ENCODE data around the gene MAST3.
"Not testable (repeated sequence)": the region's sequence is repeated elsewhere in the genome, so short reads cannot be mapped to it uniquely, and the experiment has no call there.

The MAST3 gene

DNA sequence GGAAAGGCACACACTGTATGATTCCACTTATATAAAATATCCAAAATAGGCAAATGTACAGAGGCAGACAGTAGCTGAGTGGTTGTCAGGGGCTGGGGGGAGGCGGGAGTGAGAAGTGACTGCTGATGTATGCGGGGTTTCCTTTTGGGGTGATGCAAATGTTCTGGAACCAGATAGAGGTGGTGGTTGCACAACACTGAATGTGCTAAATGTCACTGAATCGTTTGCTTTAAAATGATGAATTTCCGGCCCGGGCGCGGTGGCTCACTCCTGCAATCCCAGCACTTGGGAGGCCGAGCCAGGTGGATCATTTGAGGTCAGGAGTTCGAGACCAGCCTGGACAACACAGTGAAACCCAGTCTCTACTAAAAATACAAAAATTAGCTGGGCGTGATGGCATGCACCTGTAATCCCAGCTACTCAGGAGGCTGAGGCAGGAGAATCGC is 8.5 kb upstream of the MAST3 start:
- DNase-seq: not testable (repeated sequence)

GRCh38 chr19:18089726-18090125 is 7.9 kb upstream of the MAST3 start:
- DNase-seq: no peak

DNA sequence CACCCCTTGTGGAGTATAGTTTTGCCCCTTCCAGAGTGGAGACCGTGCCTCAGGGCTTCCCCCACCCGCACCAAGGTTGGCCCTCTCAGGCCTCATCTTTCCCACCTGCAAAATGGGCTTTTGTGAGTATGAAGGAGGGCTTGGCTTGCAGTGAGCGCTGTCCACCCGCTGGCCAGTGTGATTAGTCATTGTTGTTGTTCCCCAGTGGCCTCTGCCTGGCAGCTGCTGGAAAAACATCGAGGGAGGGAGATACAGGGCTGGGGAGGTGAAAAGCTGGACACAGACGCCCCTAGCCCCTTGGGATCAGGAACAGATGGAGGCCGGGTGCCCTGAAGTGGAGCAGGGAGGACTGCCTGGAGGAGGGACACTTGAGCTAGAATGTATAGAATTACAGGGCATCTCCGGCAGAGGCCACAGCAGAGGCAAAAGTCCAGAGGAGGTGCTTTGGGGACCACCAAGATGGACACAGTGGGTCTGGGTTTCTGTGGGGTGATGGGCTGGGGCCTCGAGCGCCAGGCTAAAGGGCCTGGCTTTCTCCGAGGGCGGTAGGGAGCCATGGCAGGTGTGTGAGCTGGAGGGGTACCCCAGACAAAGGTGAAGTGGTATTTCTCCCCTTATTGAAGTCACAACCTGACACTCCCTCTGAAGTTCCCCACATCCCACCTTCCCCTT is 6.9 kb upstream of the MAST3 start:
- DNase-seq: no peak

DNA sequence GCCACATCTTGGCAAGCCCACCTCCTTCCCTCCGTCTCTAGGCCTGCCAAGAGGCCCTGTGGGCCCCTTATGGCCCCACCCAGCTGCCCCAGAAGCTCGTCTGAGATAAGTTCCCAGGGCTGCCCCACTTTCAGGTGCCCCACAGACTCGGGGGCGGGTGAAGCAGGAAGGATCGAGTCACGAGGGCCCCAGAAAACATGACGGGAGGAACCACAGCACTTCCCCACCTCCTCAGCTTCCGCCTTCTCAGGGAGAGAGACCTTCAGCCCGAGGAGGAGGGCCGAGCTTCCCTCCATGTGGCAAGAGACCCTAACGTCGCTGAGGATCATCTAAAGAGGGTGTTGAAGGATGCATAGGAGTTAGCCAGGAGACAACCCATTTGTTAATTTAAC is 6.4 kb upstream of the MAST3 start:
- DNase-seq: no peak

DNA sequence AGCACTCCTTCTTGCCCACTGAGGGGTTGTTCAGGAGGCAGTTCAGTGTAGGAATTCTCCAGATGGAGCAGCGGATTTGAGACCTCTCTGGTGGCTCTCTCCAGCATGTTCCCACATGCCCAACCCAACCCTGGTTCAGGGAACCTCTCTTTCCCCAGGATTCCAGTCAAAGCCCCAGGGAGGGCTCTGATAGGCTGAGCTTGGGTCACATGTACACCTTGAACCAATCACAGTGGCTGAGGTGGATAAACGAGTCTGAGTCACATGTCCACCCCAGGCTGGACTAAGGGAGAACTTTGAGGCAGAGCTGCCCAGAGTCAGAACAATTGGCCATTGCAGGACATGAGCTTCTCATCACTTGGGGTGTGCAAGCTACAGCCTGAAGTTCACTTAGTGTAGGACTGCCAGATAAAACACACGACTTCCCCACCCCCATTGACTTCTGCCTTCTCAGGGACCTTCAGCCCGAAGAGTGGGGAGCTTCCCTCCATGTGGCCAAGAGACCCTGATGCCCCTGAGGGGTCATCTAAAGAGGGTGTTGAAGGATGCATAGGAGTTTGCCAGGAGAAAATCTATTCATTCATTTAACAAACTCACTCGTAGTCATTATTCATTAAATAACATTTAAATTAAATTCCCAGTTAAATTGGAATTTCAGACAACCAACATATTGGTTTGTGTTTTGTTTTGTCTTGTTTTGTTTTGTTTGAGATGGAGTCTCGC is 4.0 kb upstream of the MAST3 start:
- no peak for DNase-seq

- no peak for DNase-seq
Observed at GRCh38 chr19:18096258-18096657, 1.3 kb upstream of the MAST3 start.

DNA sequence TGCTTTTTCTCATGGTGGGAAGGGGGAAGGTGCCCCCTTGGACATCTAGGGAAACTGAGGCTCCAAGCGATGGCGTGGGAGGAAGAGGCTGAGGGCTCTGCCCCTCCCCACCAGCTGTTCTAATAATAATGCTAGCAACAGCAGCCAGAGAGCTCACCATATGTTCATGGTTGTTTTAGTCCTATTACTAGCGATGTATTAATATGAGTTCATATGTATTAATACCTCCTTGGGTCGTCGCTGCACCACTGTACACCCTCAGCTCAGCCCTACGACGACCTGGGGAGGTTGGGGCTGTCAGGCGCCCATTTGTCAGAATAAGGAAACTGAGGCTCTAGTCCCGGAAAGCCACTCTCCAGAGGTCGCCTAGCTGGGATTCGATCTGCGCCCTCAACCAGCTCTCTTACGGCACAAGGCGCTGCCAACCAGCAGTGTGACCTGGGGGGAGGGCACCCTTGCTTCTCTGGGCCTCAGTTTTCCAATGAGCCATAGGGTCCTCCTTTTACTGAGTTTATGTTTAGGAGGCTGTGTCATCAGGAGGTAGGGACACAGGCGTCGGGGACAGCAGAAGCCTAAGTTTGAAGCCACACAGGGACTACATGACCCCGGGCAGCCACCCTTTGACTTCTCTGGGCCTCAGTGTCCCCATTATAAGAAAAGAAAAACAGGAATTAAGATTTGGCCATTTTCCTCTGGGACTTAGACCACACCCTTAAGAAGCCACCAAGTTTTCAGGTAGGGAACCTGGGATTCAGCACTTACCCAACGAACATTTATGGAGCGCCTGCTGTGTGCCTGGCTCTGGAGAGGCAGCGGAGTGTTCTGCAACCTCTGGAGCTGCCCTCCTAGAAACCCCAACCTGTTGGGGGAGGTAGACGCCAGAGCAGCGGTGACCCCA is 664 bp downstream of the MAST3 start:
- DNase-seq: no peak

GRCh38 chr19:18098891-18099622 is 1.5 kb downstream of the MAST3 start:
- DNase-seq: no peak

- DNase-seq: no peak
Observed at GRCh38 chr19:18099623-18099995, 2.0 kb downstream of the MAST3 start.

- DNase-seq: no peak
Observed at GRCh38 chr19:18100710-18101109, 3.1 kb downstream of the MAST3 start.

DNA sequence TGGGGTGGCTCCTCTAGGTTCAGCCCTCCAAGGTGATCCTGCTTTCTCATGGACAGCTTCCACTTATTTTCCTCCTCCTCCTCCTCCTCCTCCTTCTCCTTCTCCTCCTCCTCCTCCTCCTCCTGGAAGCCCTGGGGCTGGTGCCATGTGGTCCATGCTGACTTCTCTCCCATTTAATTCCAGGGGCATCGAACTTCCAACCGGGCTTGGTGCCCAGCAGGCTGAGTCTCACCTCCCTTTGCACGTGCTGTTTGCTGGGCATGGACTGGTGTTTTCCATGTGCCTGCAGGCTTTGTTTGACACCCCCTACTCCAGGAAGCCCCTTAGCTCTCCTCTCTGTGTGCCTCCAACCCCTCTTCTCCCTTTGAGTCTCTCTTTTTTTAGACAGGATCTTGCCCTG is 3.7 kb downstream of the MAST3 start:
- DNase-seq: no peak

GRCh38 chr19:18102916-18103542 is 5.5 kb downstream of the MAST3 start:
- no peak for DNase-seq

- no peak for DNase-seq
Observed at GRCh38 chr19:18104793-18105131, 7.2 kb downstream of the MAST3 start.

- DNase-seq: not testable (repeated sequence)
Observed at GRCh38 chr19:18105259-18105658, 7.7 kb downstream of the MAST3 start.

DNA sequence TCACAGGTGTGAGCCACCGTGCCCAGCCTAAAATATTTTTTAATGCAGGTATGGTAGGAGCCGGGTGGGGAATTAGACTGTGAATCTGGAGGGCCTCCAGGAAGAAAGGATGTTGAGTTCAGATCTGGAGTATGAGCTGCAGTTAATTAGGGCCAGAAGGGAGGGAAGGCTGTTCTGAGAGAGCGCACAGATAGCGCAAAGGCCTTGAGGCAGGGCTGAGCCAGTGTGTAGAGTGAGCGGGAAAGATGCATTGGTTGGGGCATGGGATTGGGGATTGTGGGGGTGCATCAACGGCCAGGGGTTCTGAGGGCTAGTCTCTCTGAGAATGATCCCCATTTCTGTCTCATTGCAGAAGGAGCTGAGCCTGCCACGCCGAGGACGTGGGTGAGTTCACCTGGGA is 9.7 kb downstream of the MAST3 start:
- no peak for DNase-seq

- no peak for DNase-seq
Observed at GRCh38 chr19:18108897-18109296, 11.3 kb downstream of the MAST3 start.

- DNase-seq: no peak
Observed at GRCh38 chr19:18109341-18109732, 11.8 kb downstream of the MAST3 start.

DNA sequence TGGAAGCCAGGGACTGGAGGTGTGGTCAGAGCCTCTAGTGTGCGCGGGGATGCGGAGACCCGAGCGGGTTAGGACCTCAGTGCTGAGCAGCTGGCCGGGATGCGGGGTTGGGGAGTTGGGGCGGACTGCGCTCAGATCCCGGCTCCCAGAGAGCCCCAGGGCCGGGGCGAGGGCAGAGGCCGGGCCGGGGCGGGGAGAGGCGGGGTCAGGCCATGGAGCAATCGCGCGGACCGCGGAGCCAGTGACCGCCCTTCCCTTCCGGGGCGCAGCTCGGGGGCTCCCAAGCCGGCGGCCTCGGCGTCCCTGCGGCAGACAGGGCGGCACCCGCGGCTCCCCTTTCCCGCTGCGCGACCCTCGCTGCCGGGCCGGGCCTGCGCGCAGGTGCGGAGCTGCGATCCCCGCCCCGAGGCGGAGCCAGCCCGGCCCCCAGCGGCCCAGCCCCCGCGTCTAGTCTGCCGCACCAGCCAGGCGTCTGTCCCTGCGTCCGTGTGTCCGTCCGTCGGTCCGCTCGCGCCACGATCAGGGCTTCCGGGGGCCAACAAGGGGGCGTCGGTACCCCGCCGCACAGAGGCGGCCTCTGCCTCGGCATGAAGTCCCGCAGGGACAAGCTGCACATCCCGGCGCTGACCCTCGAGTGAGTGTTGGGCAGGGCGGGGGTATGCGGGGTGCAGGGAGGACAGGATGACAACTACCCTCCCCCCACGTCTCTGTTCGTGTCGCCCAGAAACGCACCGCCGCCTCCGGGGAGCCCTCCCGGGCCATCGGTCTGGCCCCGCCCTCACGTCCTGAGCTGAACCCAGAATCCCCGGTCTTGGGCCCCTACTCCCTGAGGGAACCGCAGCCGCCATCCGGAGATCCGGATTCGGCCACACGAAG is 12.4 kb downstream of the MAST3 start:
- DNase-seq: no peak

GRCh38 chr19:18110609-18111232 is 13.1 kb downstream of the MAST3 start:
- DNase-seq: no peak

GRCh38 chr19:18112989-18113478 is 15.5 kb downstream of the MAST3 start:
- peak; percentile 67 for DNase-seq

- no peak for DNase-seq
Observed at GRCh38 chr19:18113827-18114226, 16.2 kb downstream of the MAST3 start.

All from NCI-H2029 treated with DMSO at 0.1 percent for 48 hours (cell line).